Hematopoietic multipotent progenitor cell treated with erythropoietin and hydrocortisone succinate and interleukin-3 and kit ligand, for 17 days (in vitro differentiated cells): ENCODE measurements around the gene HOXB13.

Experiments used
- DNase-seq: peaks from one replicate; pipeline ENCODE4 v3.0.0-alpha.2; 2015; ENCODE audit warnings: low spot score

HOXB13 gene

GRCh38 chr17:48728232-48729231 is at the start of gene HOXB13:
HOXB13 (minus strand) TSS chr17:48728750; CDS start chr17:48728593, 157 bp downstream.
- no peak for DNase-seq

DNA sequence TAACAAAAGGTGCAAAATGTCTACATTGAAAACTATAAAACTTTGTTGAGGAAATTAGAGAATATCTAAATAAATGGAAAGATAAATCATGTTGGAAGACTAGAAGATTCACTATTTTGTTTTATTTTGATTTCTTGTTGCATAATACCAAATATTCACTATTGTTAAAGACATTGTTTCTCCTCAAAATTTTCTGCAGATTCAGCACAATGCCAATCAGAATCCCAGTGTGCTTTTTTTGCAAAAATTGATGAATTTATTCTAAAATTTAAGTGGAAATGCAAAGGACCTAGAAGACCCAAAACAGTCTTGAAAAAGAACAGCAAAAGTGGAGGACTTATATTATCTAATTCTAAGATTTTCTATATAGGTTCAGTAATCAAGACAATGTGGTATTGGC is 48.1 kb upstream of the HOXB13 start:
- DNase-seq, result no peak

DNA sequence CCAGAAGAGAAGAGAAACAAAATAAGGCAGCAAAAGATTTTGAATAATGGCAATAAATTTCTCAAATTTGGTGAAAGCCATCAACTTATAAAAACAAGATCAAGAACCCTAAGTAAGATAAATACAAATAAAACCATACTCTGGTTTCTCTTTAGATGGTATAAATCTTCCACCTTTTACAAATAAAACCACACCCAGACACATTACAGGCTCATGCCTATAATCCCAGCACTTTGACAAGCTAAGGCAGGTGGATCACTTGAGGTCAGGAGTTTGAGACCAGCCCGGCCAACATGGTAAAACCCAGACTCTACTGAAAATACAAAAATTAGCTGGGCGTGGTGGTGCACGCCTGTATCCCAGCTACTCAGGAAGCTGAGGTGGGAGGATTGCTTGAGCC is 44.7 kb upstream of the HOXB13 start:
- DNase-seq, result no peak

GRCh38 chr17:48770954-48771353 is 42.4 kb upstream of the HOXB13 start:
- no peak for DNase-seq

GRCh38 chr17:48769009-48769675 is 40.6 kb upstream of the HOXB13 start:
- no peak for DNase-seq

- no peak for DNase-seq
These were observed 38.8 kb upstream of the HOXB13 start for GRCh38 chr17:48767263-48767774.

- no peak for DNase-seq
These were observed 32.6 kb upstream of the HOXB13 start for GRCh38 chr17:48761114-48761513.

DNA sequence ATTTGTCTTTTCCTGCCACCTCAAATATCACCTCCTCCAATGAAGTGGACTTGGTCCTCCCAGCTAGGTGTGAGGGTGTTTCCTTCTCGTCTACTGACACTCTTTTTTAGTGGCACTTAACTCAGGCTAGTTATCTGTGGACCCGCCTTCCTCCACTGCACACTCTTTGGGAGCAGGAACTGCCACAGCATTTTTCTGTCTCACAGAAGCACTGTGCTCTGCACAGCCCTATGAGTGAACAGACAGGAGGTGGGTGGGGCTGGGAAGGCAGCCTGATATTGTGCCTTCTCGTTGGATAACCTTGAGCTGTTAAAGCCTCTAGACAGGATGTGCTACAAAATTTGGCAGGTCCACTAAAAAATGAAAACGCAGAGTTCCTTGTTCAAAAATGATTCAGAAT is 31.9 kb upstream of the HOXB13 start:
- no peak for DNase-seq

- DNase-seq, result no peak
These were observed 30.7 kb upstream of the HOXB13 start for GRCh38 chr17:48759288-48759687.

DNA sequence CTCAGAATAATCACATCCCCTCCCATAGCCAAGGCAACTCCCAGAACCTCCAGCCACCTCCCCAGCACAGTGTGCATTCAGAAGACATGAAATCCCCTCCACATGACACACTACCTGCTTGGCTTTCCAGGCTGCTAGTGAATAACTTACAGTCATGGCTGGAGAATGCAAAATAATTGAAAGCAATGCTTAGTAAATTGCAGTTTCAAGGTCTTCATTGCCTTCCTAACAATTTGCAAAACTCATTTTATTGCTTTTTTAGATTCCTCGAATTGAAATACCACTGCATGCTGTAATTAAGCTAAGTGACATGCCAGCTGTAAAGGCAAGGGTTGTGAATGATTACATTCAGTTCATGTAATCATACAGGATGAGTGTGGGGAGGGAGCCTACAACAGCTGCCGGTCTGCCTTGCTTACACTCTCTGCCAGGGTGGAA is 29.0 kb upstream of the HOXB13 start:
- DNase-seq, result no peak

DNA sequence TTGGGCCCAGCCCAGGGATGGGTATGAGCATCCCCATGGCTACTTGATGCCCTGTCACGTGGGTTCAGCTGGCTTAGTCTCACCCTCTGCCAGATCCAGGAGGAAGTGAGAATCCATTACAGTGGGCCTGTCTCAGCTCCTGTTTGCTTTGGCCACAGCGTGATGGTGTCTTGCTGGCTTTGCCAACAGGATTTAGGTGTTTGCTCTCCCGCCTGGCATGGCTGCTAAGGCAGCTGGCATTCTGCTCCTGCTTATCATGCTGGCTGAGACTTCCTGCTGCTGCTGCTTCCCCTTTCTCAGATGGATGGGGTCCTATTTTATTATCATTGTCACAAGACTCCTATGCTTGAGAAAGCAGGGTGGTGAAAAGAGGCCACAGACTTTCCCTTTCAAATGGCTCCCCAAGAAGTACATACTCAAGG is 28.3 kb upstream of the HOXB13 start:
- DNase-seq, result no peak

- DNase-seq, result no peak
These were observed 26.8 kb upstream of the HOXB13 start for GRCh38 chr17:48755356-48755755.

GRCh38 chr17:48754500-48755261 is 26.1 kb upstream of the HOXB13 start:
- DNase-seq, result no peak

DNA sequence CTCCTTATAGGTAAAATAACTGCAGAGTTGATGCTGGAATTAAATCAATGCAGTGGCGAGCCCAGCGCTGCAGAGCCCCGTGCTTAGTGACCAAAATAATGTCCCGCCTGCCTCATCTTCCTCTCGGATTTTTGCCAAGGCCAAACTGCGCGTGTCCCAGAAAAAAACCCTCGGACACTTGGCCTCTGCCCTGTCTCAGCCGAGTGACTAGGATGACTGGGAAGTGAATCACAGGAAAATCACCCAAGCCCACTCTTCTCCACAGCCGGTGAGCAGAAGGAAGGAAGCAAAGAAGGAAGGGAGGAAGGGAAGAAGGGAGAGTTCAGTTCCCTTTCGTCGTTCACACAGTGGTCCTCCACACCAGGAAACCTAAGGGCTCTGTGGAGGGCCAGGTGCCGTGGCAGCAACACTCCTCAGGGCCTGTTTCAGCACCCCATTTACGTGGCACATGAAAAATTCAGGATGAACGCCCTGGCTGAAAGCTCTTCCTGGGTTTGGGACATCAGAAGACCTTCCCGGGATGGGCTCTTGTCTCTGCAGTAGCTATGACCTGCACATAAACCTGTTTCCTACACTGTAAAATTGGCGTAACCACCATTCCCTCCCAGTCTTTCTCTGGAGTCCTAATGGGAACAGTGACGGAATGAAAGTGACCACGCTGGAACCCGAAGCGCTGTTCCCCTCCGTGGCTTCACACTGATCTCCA is 25.4 kb upstream of the HOXB13 start:
- no peak for DNase-seq

GRCh38 chr17:48752399-48753288 is 24.1 kb upstream of the HOXB13 start:
- no peak for DNase-seq

GRCh38 chr17:48751733-48752398 is 23.3 kb upstream of the HOXB13 start:
- no peak for DNase-seq

- no peak for DNase-seq
These were observed 22.6 kb upstream of the HOXB13 start for GRCh38 chr17:48751172-48751571.

DNA sequence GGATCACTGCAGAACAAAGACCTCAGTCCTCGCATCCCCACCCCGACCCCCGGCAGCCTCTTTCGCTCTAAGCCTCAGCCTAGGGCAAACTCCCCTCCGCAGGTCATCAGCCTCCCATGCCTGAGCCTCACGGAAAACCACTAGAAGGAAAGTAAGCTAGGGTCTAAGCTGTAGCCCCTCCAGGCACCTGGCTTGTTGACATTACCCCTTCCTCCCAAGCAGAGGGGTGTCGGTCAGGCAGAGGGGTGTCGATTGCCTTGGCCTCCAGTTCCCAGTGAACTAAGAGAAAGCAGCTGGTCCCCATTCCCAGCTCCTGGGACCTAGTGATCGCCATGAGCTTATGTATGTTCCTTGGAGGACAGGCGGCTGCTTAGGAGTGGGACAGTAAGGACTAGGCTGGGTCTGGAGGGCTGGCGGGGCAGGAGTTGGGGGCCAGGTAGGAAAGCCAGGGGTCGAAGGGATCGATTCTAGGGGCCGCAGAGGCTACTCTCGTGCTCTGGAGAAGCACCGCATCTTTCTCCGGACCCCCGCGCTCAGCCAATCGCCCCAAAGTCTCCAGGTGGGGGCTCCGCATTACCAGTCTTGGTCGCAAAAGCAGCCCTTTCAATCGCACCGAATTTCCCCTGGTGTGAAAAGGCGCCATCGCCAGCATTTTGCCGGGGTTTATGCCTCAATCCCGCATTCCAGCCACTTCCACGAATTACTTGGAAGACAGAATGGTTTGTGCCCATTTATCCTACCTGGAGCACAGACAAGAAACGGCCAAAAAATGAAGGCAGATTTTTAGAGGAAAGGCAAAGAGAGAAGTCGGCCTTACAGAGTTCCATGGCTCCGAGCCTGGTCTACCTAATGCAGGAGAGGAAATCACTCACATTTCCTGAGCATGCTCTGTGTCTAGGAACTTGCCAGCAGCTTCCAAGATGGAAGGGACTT is 21.3 kb upstream of the HOXB13 start:
- no peak for DNase-seq
